Heart left ventricle (tissue), 16 donors: ENCODE data around the gene AP3M1. TPM values are rescaled to one million over a fixed set of nuclear protein-coding genes. Genes with fewer than 3 reads are reported as not detected.

ENCODE experiments used
- ATAC-seq, 4 donors: fragments of 200-7000 bp; cut with Tn5 transposase; one replicate each; pipeline ENCODE4 v1.9.1; 2020 to 2022; ENCODE audit warnings: moderate library complexity in 4 of 4, mild to moderate bottlenecking in 3 of 4, moderate number of reproducible peaks in 1 of 4
- DNase-seq, 5 donors: peaks; one replicate each; pipeline ENCODE4 v3.0.0-alpha.2; 2020
- H3K27ac ChIP-seq, 12 donors: fragments of 200-600 bp; sonication (generic) in 4 of 12; one replicate each; pipeline versions ENCODE4 v1.5.0 to v1.8.0; 2016 to 2022; ENCODE audit warnings: mild to moderate bottlenecking in 2 of 12
- H3K27me3 ChIP-seq, 9 donors: fragments of 200-600 bp; sonication (generic) in 2 of 9; one replicate each; pipeline versions ENCODE4 v1.5.1 to v1.8.0; 2016 to 2022; ENCODE audit warnings: mild to moderate bottlenecking in 3 of 9
- H3K36me3 ChIP-seq, 9 donors: fragments of 200-600 bp; sonication (generic) in 2 of 9; one replicate each; pipeline versions ENCODE4 v1.5.0 to v1.8.0; 2018 to 2022; ENCODE audit warnings: mild to moderate bottlenecking in 2 of 9
- H3K4me1 ChIP-seq, 12 donors: fragments of 200-600 bp; sonication (generic) in 4 of 12; one replicate each; pipeline versions ENCODE4 v1.5.0 to v1.8.0; 2016 to 2022; ENCODE audit warnings: mild to moderate bottlenecking in 3 of 12
- H3K4me3 ChIP-seq, 12 donors: fragments of 200-600 bp; sonication (generic) in 4 of 12; one replicate each; pipeline versions ENCODE4 v1.5.0 to v1.8.0; 2017 to 2022; ENCODE audit warnings: mild to moderate bottlenecking in 9 of 12, moderate library complexity in 4 of 12
- H3K9me3 ChIP-seq, 12 donors: fragments of 200-600 bp; sonication (generic) in 4 of 12; one replicate each; pipeline versions ENCODE4 v1.5.0 to v1.8.0; 2016 to 2022; ENCODE audit warnings: mild to moderate bottlenecking in 1 of 12
- CTCF ChIP-seq, 12 donors: fragments of 200-600 bp; sonication (generic) in 4 of 12; IDR thresholded peaks; one replicate each; pipeline versions ENCODE4 v1.5.0 to v1.8.0; 2018 to 2022; ENCODE audit warnings: antibody characterized with exemption in 12 of 12, mild to moderate bottlenecking in 5 of 12
- POLR2A ChIP-seq, 2 donors: fragments of 450-650 bp; IDR thresholded peaks; one replicate each; pipeline ENCODE4 v1.6.1; 2017; ENCODE audit warnings: antibody characterized with exemption in 2 of 2, mild to moderate bottlenecking in 2 of 2, moderate library complexity in 2 of 2
- WGBS, 4 donors: extraction: QIAGEN DNeasy Blood & Tissue Kit in 2 of 4; methylation state at CpG; one replicate each; pipeline versions ENCODE4 v1.1.5 to v1.1.7; 2013 to 2018; 5-methylcytosine and 5-hydroxymethylcytosine counted together
- intact Hi-C, 10 donors: fragments of 100-400 bp; cut with DNase I; formaldehyde crosslinking; loops; one replicate each; pipeline versions ENCODE4 v1.11.1 to v1.14.2; 2022
- long read RNA-seq, 3 donors: library from polyadenylated mRNA; unstranded; transcript quantifications; one replicate each; pipeline ENCODE4 v2.0.0, GENCODE V29; 2020 to 2021
- polyA plus RNA-seq, 2 donors: library from polyadenylated mRNA; stranded (reverse); fragments of 200-250 nt; gene quantifications; one replicate each; pipeline ENCODE4 v1.2.3, GENCODE V29; 2013
- total RNA-seq, 9 donors: library from RNA; depleted of rRNA in 2 of 9; stranded (reverse); fragments of >200 nt in 2 of 9; fragmentation: NEBNext Ultra II Directional in 3 of 9; extraction: Animal tissue kit (Norgen Biotek cat#: 25700) in 3 of 9; gene quantifications; one replicate each; pipeline versions ENCODE4 v1.1.0 to v1.2.4, GENCODE V29; 2016 to 2023
- donor health status: ischemic (EF 13 %, LVEDD 7.1; RV severe dilation, severe dysfunction).
- donor health status: healthy with polysubstance abuse.
- donor health status: DM: no; HTN: yes; CAD: no.
- donor health status: DM: no; HTN: no; CAD: no.
- donor health status: ischemic (EF 25% LVEDD 6.9; RV normal size, moderate dysfunction).
- donor health status: ischemic (EF 25% LVEDD 5.7; RV mildly dilated, moderate dysfunction).
- donor health status: healthy.
- donor health status: DM: yes; HTN: yes; CAD: no.
- donor health status: ischemic (EF 35%, LVEDD 5.7; RV mildly dilated, moderate dysfunction).
- donor health status: nonischemic (EF 11% LVEDD 7.7; RV severe dilation, severe dysfunction).
- donor health status: DM: yes; HTN: yes; CAD: no.
- donor health status: PGD.
- donor health status: ischemic (EF 29% LVEDD 5.4; RV normal size, mild dysfunction).
- donor health status: nonischemic (EF 23%, LVEDD 6.1; RV moderate dilation, normal function).

The AP3M1 gene, protein sequence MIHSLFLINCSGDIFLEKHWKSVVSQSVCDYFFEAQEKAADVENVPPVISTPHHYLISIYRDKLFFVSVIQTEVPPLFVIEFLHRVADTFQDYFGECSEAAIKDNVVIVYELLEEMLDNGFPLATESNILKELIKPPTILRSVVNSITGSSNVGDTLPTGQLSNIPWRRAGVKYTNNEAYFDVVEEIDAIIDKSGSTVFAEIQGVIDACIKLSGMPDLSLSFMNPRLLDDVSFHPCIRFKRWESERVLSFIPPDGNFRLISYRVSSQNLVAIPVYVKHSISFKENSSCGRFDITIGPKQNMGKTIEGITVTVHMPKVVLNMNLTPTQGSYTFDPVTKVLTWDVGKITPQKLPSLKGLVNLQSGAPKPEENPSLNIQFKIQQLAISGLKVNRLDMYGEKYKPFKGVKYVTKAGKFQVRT
- total RNA-seq: 10 to 100 TPM; 23.2 to 37.0 (median 30.5) TPM
- 10 to 100 TPM in 1 of 2 donors, 1 to 10 TPM in 1; 7.8 to 33.4 TPM for polyA plus RNA-seq
- long read RNA-seq, donor 1, full-length matches to known transcripts: 17 of 23 reads
- long read RNA-seq, donor 1, partial matches to known transcripts: 2 of 23 reads
- long read RNA-seq, donor 1, other reads (novel, unspliced or antisense): 4 of 23 reads
- long read RNA-seq, donor 2, full-length matches to known transcripts: 92 of 119 reads
- long read RNA-seq, donor 2, partial matches to known transcripts: 4 of 119 reads
- long read RNA-seq, donor 2, other reads (novel, unspliced or antisense): 23 of 119 reads
- long read RNA-seq, donor 3, full-length matches to known transcripts: 16 of 24 reads
- long read RNA-seq, donor 3, partial matches to known transcripts: 0 of 24 reads
- long read RNA-seq, donor 3, other reads (novel, unspliced or antisense): 8 of 24 reads

DNA sequence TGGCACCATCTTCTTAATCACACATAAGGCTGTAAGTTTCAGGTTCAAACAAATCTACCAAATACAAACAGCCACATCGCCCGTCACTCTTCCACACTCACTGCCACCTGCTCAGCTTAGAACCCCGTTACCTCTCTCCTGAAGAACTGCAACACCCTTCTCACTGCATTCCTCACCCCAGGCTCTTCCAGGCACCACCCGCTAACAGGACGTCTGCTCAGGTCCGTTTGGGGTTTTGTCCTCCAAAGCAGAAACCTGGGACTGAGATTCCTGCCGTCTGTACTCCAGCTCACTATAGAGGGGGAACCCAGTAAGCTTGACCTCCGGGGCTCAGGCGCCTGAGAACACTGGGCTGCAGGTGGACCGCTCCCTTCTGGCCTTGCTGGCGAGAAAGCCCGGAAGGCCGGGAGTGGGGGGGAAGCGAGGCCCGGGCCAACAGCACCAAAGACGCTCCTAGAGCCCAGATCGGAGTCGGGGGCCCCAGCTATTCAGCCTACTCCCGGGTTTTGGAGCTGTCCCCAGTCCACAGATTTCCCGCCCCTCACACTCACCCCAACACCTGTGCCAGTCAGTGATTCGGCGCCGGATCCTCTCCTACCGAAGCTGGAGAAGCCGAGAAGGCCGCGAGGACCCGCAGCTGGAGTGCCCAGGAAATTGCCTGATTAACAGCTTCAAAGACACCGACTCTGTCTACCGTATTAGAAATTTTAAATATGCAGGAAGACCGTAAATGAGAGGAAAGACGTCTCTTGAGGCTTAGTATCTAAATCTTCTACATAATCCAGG is at the start of gene AP3M1:
AP3M1 (minus strand) TSS at position 625 of the 786 bp plus-strand sequence. CDS start 12,449 bp downstream, outside the sequence.
- no peaks in the 10 kb centered on the region for H3K27me3 ChIP-seq
- intact Hi-C loops: loop anchor here in 4 of 10 donors (10.0 kb wide), 3 partner anchors 84 to 1084 kb away; partner anchors contain the start of gene COMTD1 (in 2 of the 4)
- ATAC-seq: peak; percentile 61 to 73 (median 66)
- peak within 1 kb of the TSS; percentile 85 to 97 (median 92) for H3K27ac ChIP-seq
- H3K36me3 ChIP-seq: peaks cover 0 to 24% (median 8%) of the 10 kb centered on the region in 9 donors
- peaks cover 0 to 45% (median 35%) of the 10 kb centered on the region in 12 donors for H3K4me1 ChIP-seq
- H3K9me3 ChIP-seq: no peaks in the 10 kb centered on the region
- peak within 1 kb of the TSS; percentile 65 to 96 (median 88) for H3K4me3 ChIP-seq
- TF ChIP-seq CTCF (IDR thresholded peaks at IDR 0.05) (no peak), POLR2A (IDR thresholded peaks at IDR 0.05) (no peak)
- WGBS, 4 donors: 0 to 1% (median 0%) methylated on average over 29 to 32 of the region's 32 CpGs
- peak; percentile 85 to 90 (median 88) for DNase-seq

- Histone ChIP-seq H3K27ac (no peak overlapping the region), H3K27me3 (no peaks in the 10 kb centered on the region), H3K36me3 (peaks cover 0 to 12% (median 8%) of the 10 kb centered on the region in 9 donors), H3K9me3 (peaks cover 0 to 3% (median 0%) of the 10 kb centered on the region in 12 donors), H3K4me3 (no peak overlapping the region), H3K4me1 (peaks cover 0 to 8% (median 0%) of the 10 kb centered on the region in 12 donors)
- ATAC-seq (no peak), DNase-seq (no peak)
- intact Hi-C loops: no loop called here
- TF ChIP-seq POLR2A (IDR thresholded peaks at IDR 0.05) (no peak), CTCF (IDR thresholded peaks at IDR 0.05) (no peak)
- 95 to 98% (median 97%) methylated on average over 4 of the region's 4 CpGs for WGBS, 4 donors
These were observed 48.7 kb upstream of the AP3M1 start for GRCh38 chr10:74199315-74199714.

DNA sequence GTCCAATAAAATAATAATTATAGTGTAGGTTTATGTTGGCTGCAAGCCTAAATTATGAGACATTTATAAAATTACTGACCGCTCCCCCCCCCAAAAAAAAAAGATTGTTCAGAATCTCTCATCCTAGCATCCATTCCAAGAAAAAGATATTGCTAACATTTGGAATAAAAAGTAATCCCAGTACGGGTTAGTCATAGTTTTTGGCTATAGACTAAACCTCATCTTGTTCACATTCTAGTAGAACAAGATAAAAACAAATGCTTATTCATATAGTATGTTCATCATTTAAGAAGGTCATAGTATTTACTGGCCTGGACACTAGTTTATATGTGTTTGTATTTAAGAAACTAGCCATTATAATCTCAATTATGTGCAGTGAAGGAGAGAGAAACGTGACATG is 44.4 kb upstream of the AP3M1 start:
- intact Hi-C loops: no loop called here
- Histone ChIP-seq H3K9me3 (peaks cover 0 to 3% (median 0%) of the 10 kb centered on the region in 12 donors), H3K4me1 (peaks cover 0 to 18% (median 6%) of the 10 kb centered on the region in 12 donors), H3K4me3 (no peak overlapping the region), H3K36me3 (no peaks in the 10 kb centered on the region), H3K27ac (no peak overlapping the region), H3K27me3 (no peaks in the 10 kb centered on the region)
- no peak for TF ChIP-seq POLR2A (IDR thresholded peaks at IDR 0.05)
- TF ChIP-seq CTCF (IDR thresholded peaks at IDR 0.05): no peak
- WGBS, 4 donors: 69 to 77% (median 76%) methylated on average over 3 of the region's 3 CpGs
- no peak for ATAC-seq
- no peak for DNase-seq
